ENCODE results near the gene DACT2.

GRCh38 chr6:168309997-168310396, 9.6 kb downstream of the DACT2 start:
- no peak for TF ChIP-seq POLR2A (IDR thresholded peaks at IDR 0.05)
- TF ChIP-seq, protein P1, sequence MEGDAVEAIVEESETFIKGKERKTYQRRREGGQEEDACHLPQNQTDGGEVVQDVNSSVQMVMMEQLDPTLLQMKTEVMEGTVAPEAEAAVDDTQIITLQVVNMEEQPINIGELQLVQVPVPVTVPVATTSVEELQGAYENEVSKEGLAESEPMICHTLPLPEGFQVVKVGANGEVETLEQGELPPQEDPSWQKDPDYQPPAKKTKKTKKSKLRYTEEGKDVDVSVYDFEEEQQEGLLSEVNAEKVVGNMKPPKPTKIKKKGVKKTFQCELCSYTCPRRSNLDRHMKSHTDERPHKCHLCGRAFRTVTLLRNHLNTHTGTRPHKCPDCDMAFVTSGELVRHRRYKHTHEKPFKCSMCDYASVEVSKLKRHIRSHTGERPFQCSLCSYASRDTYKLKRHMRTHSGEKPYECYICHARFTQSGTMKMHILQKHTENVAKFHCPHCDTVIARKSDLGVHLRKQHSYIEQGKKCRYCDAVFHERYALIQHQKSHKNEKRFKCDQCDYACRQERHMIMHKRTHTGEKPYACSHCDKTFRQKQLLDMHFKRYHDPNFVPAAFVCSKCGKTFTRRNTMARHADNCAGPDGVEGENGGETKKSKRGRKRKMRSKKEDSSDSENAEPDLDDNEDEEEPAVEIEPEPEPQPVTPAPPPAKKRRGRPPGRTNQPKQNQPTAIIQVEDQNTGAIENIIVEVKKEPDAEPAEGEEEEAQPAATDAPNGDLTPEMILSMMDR (IDR thresholded peaks at IDR 0.05 in 4 of 5, conservative IDR thresholded peaks at IDR 0.05 in 1 of 5): no peak

Measured in gastrocnemius medialis (tissue), 4 donors.